GM20000 (cell line): Measurements from ENCODE around the gene EHD4.

Experiments used
- DNase-seq: peaks from one replicate; pipeline ENCODE4 v3.0.0; 2012; ENCODE audit warnings: low spot score
- CTCF ChIP-seq: IDR thresholded peaks from 2 replicates; pipeline ENCODE4 v1.5.1; 2012; ENCODE audit warnings: mild to moderate bottlenecking, control low read depth; ENCODE audit errors: extremely low read depth, missing control alignments

The EHD4 gene

GRCh38 chr15:41994772-41995475, 22.6 kb upstream of the EHD4 start:
- no peak for TF ChIP-seq CTCF
- DNase-seq, result no peak

- no peak for DNase-seq
These were observed 21.9 kb upstream of the EHD4 start for GRCh38 chr15:41994171-41994650.

GRCh38 chr15:41993472-41994170, 21.3 kb upstream of the EHD4 start:
- TF ChIP-seq CTCF, result no peak
- DNase-seq, result no peak

More at GRCh38 chr15:41994171-41994650, 21.9 kb upstream of the EHD4 start:
- TF ChIP-seq CTCF, result no peak

- DNase-seq, result no peak
- no peak for TF ChIP-seq CTCF
These were observed 20.4 kb upstream of the EHD4 start for GRCh38 chr15:41992803-41993190.

- DNase-seq, result no peak
- TF ChIP-seq CTCF, result no peak
These were observed 19.9 kb upstream of the EHD4 start for GRCh38 chr15:41992151-41992802.

GRCh38 chr15:41990691-41991090, 18.3 kb upstream of the EHD4 start:
- no peak for DNase-seq
- TF ChIP-seq CTCF, result no peak

GRCh38 chr15:41990243-41990605, 17.9 kb upstream of the EHD4 start:
- TF ChIP-seq CTCF, result no peak
- no peak for DNase-seq
